Activated naive CD4-positive, alpha-beta T cell treated with anti-CD3 and anti-CD28 coated beads for 36 hours (primary cell): Measurements from ENCODE around the gene STAM. TPM values are rescaled to one million over a fixed set of nuclear protein-coding genes. Genes with fewer than 3 reads are reported as not detected.
A peak's percentile ranks its signal among the peaks of the same experiment; 100 is the strongest.
"Not testable (repeated sequence)": the region's sequence is repeated elsewhere in the genome, so short reads cannot be mapped to it uniquely, and the experiment has no call there.

ENCODE experiments used
- CTCF ChIA-PET: fragments of 350-600 bp; sonication (Branson Sonifier 250); formaldehyde crosslinking; loops from one replicate; lab custom pipeline; 2021; ENCODE audit warnings: antibody characterized with exemption; lab: Charles Lee
- DNase-seq: peaks from one replicate; pipeline ENCODE4 v3.0.0-alpha.2; 2020
- H3K27ac Mint-ChIP-seq: one replicate; pipeline ENCODE4 v1.8.0; 2021; ENCODE audit warnings: mild to moderate bottlenecking, mixed read lengths
- H3K27me3 Mint-ChIP-seq: one replicate; pipeline ENCODE4 v1.8.0; 2021; ENCODE audit warnings: low read depth, mixed read lengths
- H3K36me3 Mint-ChIP-seq: one replicate; pipeline ENCODE4 v1.8.0; 2021; ENCODE audit warnings: low read depth, mixed read lengths
- H3K4me1 Mint-ChIP-seq: one replicate; pipeline ENCODE4 v1.8.0; 2021; ENCODE audit warnings: low read depth, mixed read lengths
- H3K4me3 Mint-ChIP-seq: one replicate; pipeline ENCODE4 v1.8.0; 2021; ENCODE audit warnings: mild to moderate bottlenecking, moderate library complexity, mixed read lengths
- H3K9me3 Mint-ChIP-seq: one replicate; pipeline ENCODE4 v1.8.0; 2021; ENCODE audit warnings: mixed read lengths
- intact Hi-C: fragments of 100-400 bp; cut with micrococcal nuclease; formaldehyde crosslinking; loops from one replicate; pipeline ENCODE4 v1.15.1; 2023
- total RNA-seq, 2 experiments: library from RNA; stranded (reverse); gene quantifications; one replicate each; pipeline ENCODE4 v1.2.3, GENCODE V29; 2021

Gene STAM
- total RNA-seq, 2 experiments from 2014 or later, result 16.3 to 16.6 TPM

GRCh38 chr10:17622061-17622460 lies 21.9 kb upstream of the STAM start:
- Mint-ChIP-seq H3K9me3 (no peaks in the 10 kb centered on the region), H3K36me3 (no peaks in the 10 kb centered on the region), H3K4me1 (peaks cover 3% of the 10 kb centered on the region), H3K27me3 (peaks cover 17% of the 10 kb centered on the region), H3K27ac (no peak overlapping the region), H3K4me3 (no peak overlapping the region)
- no peak for DNase-seq
- intact Hi-C loops, result no loop called here
- CTCF ChIA-PET, result interaction anchor here (0.8 to 0.9 kb wide), 2 partner anchors 11 to 18 kb away, joined by 3 to 6 read pairs; no protein-coding TSS in a partner anchor

GRCh38 chr10:17624996-17625395 lies 19.0 kb upstream of the STAM start:
- Mint-ChIP-seq H3K27me3 (peaks cover 7% of the 10 kb centered on the region), H3K4me3 (no peak overlapping the region), H3K4me1 (no peaks in the 10 kb centered on the region), H3K27ac (no peak overlapping the region), H3K9me3 (no peaks in the 10 kb centered on the region), H3K36me3 (no peaks in the 10 kb centered on the region)
- DNase-seq, result no peak
- intact Hi-C loops, result no loop called here
- CTCF ChIA-PET, result interaction anchor here (1.6 kb wide), 1 partner anchor 7 kb away, joined by 5 read pairs; the partner anchor contains the start of gene HACD1

DNA sequence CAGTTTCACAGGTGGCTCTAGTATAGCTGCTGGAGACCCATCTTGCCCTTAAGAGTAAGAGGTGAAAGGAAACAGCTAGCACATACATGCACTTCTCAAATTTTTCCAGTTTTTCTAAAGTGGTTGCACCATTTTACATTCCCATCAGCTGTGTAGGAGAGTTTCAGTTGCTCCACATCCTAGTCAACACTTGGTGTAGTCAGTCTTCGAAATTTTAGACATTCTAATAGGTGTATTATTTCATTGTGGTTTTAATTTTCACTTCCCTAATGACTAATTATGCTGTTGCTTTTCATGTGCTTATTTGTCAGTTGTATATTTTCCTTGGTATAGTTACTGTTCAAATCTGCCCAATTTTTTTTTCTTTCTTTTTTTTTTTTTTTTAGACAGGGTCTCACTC lies 17.3 kb upstream of the STAM start:
- no peak for DNase-seq
- peaks cover 7% of the 10 kb centered on the region for H3K27me3 Mint-ChIP-seq
- CTCF ChIA-PET, result interaction anchor here (0.6 kb wide), 1 partner anchor 228 kb away, joined by 5 read pairs; no protein-coding TSS in a partner anchor

DNA sequence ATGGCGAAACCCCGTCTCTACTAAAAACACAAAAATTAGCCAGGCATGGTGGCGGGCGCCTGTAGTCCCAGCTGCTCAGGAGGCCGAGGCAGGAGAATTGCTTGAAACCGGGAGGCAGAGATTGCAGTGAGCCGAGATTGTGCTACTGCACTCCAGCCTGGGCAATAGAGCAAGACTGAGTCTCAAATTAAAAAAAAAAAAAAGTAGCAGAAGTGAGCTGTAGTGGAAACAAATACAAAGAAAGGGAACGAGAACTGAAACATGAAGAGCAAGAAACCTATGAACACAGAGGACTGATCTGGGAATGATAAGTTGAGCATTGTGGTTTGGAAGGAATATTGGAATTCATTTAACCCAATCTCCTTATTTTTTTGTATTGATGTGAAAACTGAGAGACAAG lies 11.4 kb upstream of the STAM start:
- H3K27ac Mint-ChIP-seq, H3K27me3 Mint-ChIP-seq, H3K36me3 Mint-ChIP-seq, H3K4me3 Mint-ChIP-seq, intact Hi-C loops, H3K4me1 Mint-ChIP-seq, H3K9me3 Mint-ChIP-seq, DNase-seq: not testable (repeated sequence)
- CTCF ChIA-PET, result interaction anchor here (0.7 kb wide), 1 partner anchor 155 kb away, joined by 3 read pairs; no protein-coding TSS in a partner anchor

More for the DNA sequence above, 17.3 kb upstream of the STAM start:
- Mint-ChIP-seq H3K36me3 (no peaks in the 10 kb centered on the region), H3K9me3 (no peaks in the 10 kb centered on the region), H3K4me3 (no peak overlapping the region), H3K27ac (no peak overlapping the region), H3K4me1 (no peaks in the 10 kb centered on the region)
- intact Hi-C loops, result no loop called here

DNA sequence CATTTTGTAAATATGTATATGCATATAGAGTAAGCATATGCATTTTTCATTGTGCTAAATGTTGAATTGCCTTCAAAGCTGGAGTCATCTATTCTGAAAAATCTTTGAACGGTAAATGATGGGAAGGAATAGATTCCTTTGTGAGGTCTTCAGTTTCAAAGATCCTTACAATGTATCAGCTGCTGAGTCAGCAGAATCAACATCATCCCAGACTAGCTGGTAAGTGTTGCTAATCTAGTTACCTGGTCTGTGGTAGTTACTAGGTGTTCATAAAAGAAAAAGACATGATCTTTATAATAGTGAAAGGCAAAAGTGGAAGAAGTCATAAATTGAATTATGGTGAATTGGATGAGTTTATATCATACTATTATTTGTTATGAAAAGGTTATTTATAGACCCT lies 10.6 kb upstream of the STAM start:
- H3K4me3 Mint-ChIP-seq, result no peak overlapping the region
- H3K36me3 Mint-ChIP-seq, result no peaks in the 10 kb centered on the region
- no peaks in the 10 kb centered on the region for H3K27me3 Mint-ChIP-seq
- no peaks in the 10 kb centered on the region for H3K4me1 Mint-ChIP-seq
- H3K9me3 Mint-ChIP-seq, result no peaks in the 10 kb centered on the region
- CTCF ChIA-PET, result no interaction called here
- DNase-seq, result no peak
- intact Hi-C loops, result no loop called here
- H3K27ac Mint-ChIP-seq, result no peak overlapping the region

DNA sequence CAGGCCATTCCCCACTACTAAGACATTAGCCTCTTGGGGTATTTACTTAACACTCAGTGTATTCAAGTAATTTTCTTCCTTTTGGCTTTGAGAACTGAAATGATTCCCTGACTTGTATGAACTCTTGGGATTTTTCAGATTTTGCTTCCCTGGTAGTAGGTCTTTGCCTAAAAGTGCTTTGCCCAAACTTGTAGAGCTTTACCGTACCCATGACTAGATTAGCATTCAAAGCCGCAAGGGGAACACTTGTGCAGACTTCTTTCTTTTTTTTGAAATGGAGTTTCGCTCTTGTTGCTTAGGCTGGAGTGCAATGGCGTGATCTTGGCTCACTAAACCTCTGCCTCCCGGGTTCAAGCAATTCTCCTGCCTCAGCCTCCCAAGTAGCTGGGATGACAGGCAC lies 6.1 kb upstream of the STAM start:
- no peak for DNase-seq
- Mint-ChIP-seq H3K4me1 (peaks cover 8% of the 10 kb centered on the region), H3K36me3 (no peaks in the 10 kb centered on the region), H3K27me3 (no peaks in the 10 kb centered on the region), H3K4me3 (no peak overlapping the region), H3K9me3 (no peaks in the 10 kb centered on the region), H3K27ac (no peak overlapping the region)
- intact Hi-C loops, result no loop called here
- CTCF ChIA-PET, result no interaction called here

- CTCF ChIA-PET, result interaction anchor here (0.6 to 1.2 kb wide), 4 partner anchors 18 to 798 kb away, joined by 3 to 4 read pairs (median 4); no protein-coding TSS in a partner anchor
- DNase-seq, result no peak
These were observed 3.6 kb upstream of the STAM start for GRCh38 chr10:17640331-17640816.

DNA sequence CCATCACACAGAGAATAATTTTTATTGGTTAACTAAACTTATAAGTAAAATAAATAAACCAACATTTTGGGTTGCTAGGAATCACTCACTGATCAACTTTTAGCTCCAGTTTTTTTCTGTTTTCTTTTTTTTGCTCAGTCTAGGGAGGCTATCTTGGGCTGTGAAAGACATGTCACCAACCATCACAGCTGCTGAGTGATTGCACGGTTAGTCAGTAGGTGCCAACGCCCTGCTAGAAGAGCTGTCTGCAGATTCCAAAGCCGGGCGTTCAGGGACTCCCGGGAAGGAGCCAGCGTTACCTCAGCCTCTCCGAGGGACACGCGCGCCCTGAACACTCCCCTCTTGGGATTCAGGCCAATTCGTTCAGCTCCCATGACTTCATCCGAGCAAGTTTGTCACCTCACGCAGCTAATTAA lies 604 bp upstream of the STAM start:
- peak; percentile 42 for DNase-seq
- intact Hi-C loops, result loop anchor here (1.0 to 5.0 kb wide), 3 partner anchors 199 to 826 kb away; partner anchors contain the start of genes RSU1 and VIM
- peak overlapping the region; percentile 99 for H3K27ac Mint-ChIP-seq
- H3K4me1 Mint-ChIP-seq, result peaks cover 43% of the 10 kb centered on the region
- CTCF ChIA-PET, result interaction anchor here (1.2 kb wide), 1 partner anchor 26 kb away, joined by 4 read pairs; the partner anchor contains the start of gene HACD1
- no peaks in the 10 kb centered on the region for H3K9me3 Mint-ChIP-seq
- peak overlapping the region; percentile 88 for H3K4me3 Mint-ChIP-seq
- peaks cover 11% of the 10 kb centered on the region for H3K36me3 Mint-ChIP-seq
- H3K27me3 Mint-ChIP-seq, result no peaks in the 10 kb centered on the region

More at GRCh38 chr10:17640331-17640816, 3.6 kb upstream of the STAM start:
- H3K27me3 Mint-ChIP-seq, result no peaks in the 10 kb centered on the region
- H3K9me3 Mint-ChIP-seq, result no peaks in the 10 kb centered on the region
- H3K4me3 Mint-ChIP-seq, result no peak overlapping the region
- no peak overlapping the region for H3K27ac Mint-ChIP-seq
- intact Hi-C loops, result loop anchor here (5.0 kb wide), 1 partner anchor 413 kb away; the partner anchor contains the start of gene VIM
- H3K36me3 Mint-ChIP-seq, result peaks cover 6% of the 10 kb centered on the region
- peaks cover 19% of the 10 kb centered on the region for H3K4me1 Mint-ChIP-seq

DNA sequence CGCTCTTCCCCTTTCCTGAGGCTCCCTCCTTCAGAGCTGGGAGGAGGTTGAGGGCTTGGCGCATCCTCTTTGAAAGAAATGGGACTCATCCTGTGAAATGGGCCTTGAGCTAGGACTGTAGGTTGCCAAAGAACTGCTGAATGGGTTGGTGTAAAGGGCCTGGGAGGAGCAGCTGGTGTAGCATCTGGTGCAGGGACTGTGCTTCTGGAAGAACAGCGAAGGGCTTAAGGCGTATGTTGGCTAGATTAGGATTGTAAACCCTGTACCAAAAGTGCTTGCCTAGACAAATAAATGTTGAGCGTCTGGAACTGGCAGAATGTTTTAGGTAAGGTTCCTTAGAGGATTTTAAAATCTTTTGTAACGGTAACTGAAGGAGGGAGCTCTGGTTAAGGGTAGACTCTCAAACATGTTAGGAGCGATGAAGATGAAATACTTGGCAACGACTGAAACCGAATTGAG lies 563 bp downstream of the STAM start:
- peak; percentile 14 for DNase-seq
- Mint-ChIP-seq H3K27me3 (no peaks in the 10 kb centered on the region), H3K9me3 (no peaks in the 10 kb centered on the region), H3K36me3 (peaks cover 13% of the 10 kb centered on the region), H3K27ac (peak overlapping the region; percentile 99), H3K4me3 (peak overlapping the region; percentile 88), H3K4me1 (peaks cover 53% of the 10 kb centered on the region)
- intact Hi-C loops, result loop anchor here (1.0 to 5.0 kb wide), 5 partner anchors 27 to 1014 kb away; partner anchors contain the start of genes ARL5B, HACD1 and VIM
- CTCF ChIA-PET, result interaction anchor here (1.0 kb wide), 1 partner anchor 32 kb away, joined by 3 read pairs; no protein-coding TSS in a partner anchor

DNA sequence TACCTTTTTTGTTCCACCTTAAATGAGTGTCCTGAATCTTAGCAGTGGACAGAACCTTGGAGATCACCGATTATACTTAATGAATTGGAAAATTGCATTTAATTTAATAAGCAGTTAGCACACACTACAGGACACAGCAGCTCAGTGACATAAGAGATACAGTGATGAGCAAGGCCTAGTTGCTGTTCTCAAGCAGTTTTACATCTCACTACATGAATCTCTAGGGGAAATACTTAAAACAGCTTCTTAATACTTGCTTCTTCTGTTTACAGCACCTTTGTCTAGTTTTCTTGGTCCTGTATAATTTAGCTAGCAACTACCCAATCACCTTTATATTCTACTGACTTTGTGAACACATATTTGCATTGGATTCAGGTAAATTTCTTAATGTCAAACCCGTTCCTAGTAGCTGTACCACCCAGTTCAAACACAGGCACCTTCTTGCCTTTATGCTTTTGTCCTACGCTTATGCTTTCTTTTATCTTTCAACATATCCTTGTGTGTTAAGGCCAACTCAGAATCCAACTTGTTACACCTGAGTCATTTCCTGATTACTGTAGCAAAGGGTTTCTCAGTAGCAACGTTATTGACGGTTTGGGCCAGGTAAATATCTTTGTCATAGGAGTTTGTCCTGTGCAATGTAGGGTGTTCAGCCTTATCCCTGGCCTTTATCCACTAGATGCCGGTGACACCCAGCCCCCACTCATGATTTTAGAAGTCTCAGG lies 1.8 kb downstream of the STAM start:
- Mint-ChIP-seq H3K4me1 (peaks cover 62% of the 10 kb centered on the region), H3K36me3 (peaks cover 20% of the 10 kb centered on the region), H3K27me3 (no peaks in the 10 kb centered on the region), H3K9me3 (no peaks in the 10 kb centered on the region), H3K27ac (peak overlapping the region; percentile 86), H3K4me3 (peak overlapping the region; percentile 88)
- intact Hi-C loops, result loop anchor here (1.0 to 5.0 kb wide), 7 partner anchors 24 to 1013 kb away; partner anchors contain the start of genes ARL5B and NSUN6
- peak; percentile 19 for DNase-seq
- CTCF ChIA-PET, result interaction anchor here (0.8 kb wide), 1 partner anchor 37 kb away, joined by 4 read pairs; no protein-coding TSS in a partner anchor

- H3K36me3 Mint-ChIP-seq, result peaks cover 29% of the 10 kb centered on the region
- DNase-seq, result no peak
- CTCF ChIA-PET, result interaction anchor here (0.6 kb wide), 2 partner anchors 88 to 520 kb away, joined by 3 to 4 read pairs; no protein-coding TSS in a partner anchor
- H3K27ac Mint-ChIP-seq, result peak overlapping the region; percentile 38
- H3K4me1 Mint-ChIP-seq, result peaks cover 71% of the 10 kb centered on the region
- intact Hi-C loops, result loop anchor here (5.0 kb wide), 1 partner anchor 620 kb away; no protein-coding TSS in a partner anchor
- H3K27me3 Mint-ChIP-seq, result no peaks in the 10 kb centered on the region
- no peak overlapping the region for H3K4me3 Mint-ChIP-seq
- H3K9me3 Mint-ChIP-seq, result no peaks in the 10 kb centered on the region
These were observed 3.4 kb downstream of the STAM start for GRCh38 chr10:17647326-17647725.
